Heart left ventricle (tissue), 16 donors: Measurements from ENCODE around the gene MKRN1. TPM values are rescaled to one million over a fixed set of nuclear protein-coding genes. Genes with fewer than 3 reads are reported as not detected.

Experiments used
- ATAC-seq, 4 donors: fragments of 200-7000 bp; cut with Tn5 transposase; one replicate each; pipeline ENCODE4 v1.9.1; 2020 to 2022; ENCODE audit warnings: moderate library complexity in 4 of 4, mild to moderate bottlenecking in 3 of 4, moderate number of reproducible peaks in 1 of 4
- DNase-seq, 5 donors: peaks; one replicate each; pipeline ENCODE4 v3.0.0-alpha.2; 2020
- H3K27ac ChIP-seq, 12 donors: fragments of 200-600 bp; sonication (generic) in 4 of 12; one replicate each; pipeline versions ENCODE4 v1.5.0 to v1.8.0; 2016 to 2022; ENCODE audit warnings: mild to moderate bottlenecking in 2 of 12
- H3K27me3 ChIP-seq, 9 donors: fragments of 200-600 bp; sonication (generic) in 2 of 9; one replicate each; pipeline versions ENCODE4 v1.5.1 to v1.8.0; 2016 to 2022; ENCODE audit warnings: mild to moderate bottlenecking in 3 of 9
- H3K36me3 ChIP-seq, 9 donors: fragments of 200-600 bp; sonication (generic) in 2 of 9; one replicate each; pipeline versions ENCODE4 v1.5.0 to v1.8.0; 2018 to 2022; ENCODE audit warnings: mild to moderate bottlenecking in 2 of 9
- H3K4me1 ChIP-seq, 12 donors: fragments of 200-600 bp; sonication (generic) in 4 of 12; one replicate each; pipeline versions ENCODE4 v1.5.0 to v1.8.0; 2016 to 2022; ENCODE audit warnings: mild to moderate bottlenecking in 3 of 12
- H3K4me3 ChIP-seq, 12 donors: fragments of 200-600 bp; sonication (generic) in 4 of 12; one replicate each; pipeline versions ENCODE4 v1.5.0 to v1.8.0; 2017 to 2022; ENCODE audit warnings: mild to moderate bottlenecking in 9 of 12, moderate library complexity in 4 of 12
- H3K9me3 ChIP-seq, 12 donors: fragments of 200-600 bp; sonication (generic) in 4 of 12; one replicate each; pipeline versions ENCODE4 v1.5.0 to v1.8.0; 2016 to 2022; ENCODE audit warnings: mild to moderate bottlenecking in 1 of 12
- POLR2A ChIP-seq, 2 donors: fragments of 450-650 bp; IDR thresholded peaks; one replicate each; pipeline ENCODE4 v1.6.1; 2017; ENCODE audit warnings: antibody characterized with exemption in 2 of 2, mild to moderate bottlenecking in 2 of 2, moderate library complexity in 2 of 2
- WGBS, 4 donors: extraction: QIAGEN DNeasy Blood & Tissue Kit in 2 of 4; methylation state at CpG; one replicate each; pipeline versions ENCODE4 v1.1.5 to v1.1.7; 2013 to 2018; 5-methylcytosine and 5-hydroxymethylcytosine counted together
- intact Hi-C, 10 donors: fragments of 100-400 bp; cut with DNase I; formaldehyde crosslinking; loops; one replicate each; pipeline versions ENCODE4 v1.11.1 to v1.14.2; 2022
- polyA plus RNA-seq, 2 donors: library from polyadenylated mRNA; stranded (reverse); fragments of 200-250 nt; gene quantifications; one replicate each; pipeline ENCODE4 v1.2.3, GENCODE V29; 2013
- total RNA-seq, 9 donors: library from RNA; depleted of rRNA in 2 of 9; stranded (reverse); fragments of >200 nt in 2 of 9; fragmentation: NEBNext Ultra II Directional in 3 of 9; extraction: Animal tissue kit (Norgen Biotek cat#: 25700) in 3 of 9; gene quantifications; one replicate each; pipeline versions ENCODE4 v1.1.0 to v1.2.4, GENCODE V29; 2016 to 2023
- TF ChIP-seq, protein P1 (sequence below), 12 donors: fragments of 200-600 bp; sonication (generic) in 4 of 12; IDR thresholded peaks; one replicate each; pipeline versions ENCODE4 v1.5.0 to v1.8.0; 2018 to 2022; ENCODE audit warnings: antibody characterized with exemption in 12 of 12, mild to moderate bottlenecking in 5 of 12
- donor health status: ischemic (EF 13 %, LVEDD 7.1; RV severe dilation, severe dysfunction).
- donor health status: healthy with polysubstance abuse.
- donor health status: DM: no; HTN: yes; CAD: no.
- donor health status: DM: no; HTN: no; CAD: no.
- donor health status: ischemic (EF 25% LVEDD 6.9; RV normal size, moderate dysfunction).
- donor health status: ischemic (EF 25% LVEDD 5.7; RV mildly dilated, moderate dysfunction).
- donor health status: healthy.
- donor health status: DM: yes; HTN: yes; CAD: no.
- donor health status: ischemic (EF 35%, LVEDD 5.7; RV mildly dilated, moderate dysfunction).
- donor health status: nonischemic (EF 11% LVEDD 7.7; RV severe dilation, severe dysfunction).
- donor health status: DM: yes; HTN: yes; CAD: no.
- donor health status: PGD.
- donor health status: ischemic (EF 29% LVEDD 5.4; RV normal size, mild dysfunction).
- donor health status: nonischemic (EF 23%, LVEDD 6.1; RV moderate dilation, normal function).

The MKRN1 gene
- total and polyA plus RNA-seq, 11 donors, result 45.2 to 109 (median 87.7) TPM

- ATAC-seq, result no peak
- TF ChIP-seq, protein P1, sequence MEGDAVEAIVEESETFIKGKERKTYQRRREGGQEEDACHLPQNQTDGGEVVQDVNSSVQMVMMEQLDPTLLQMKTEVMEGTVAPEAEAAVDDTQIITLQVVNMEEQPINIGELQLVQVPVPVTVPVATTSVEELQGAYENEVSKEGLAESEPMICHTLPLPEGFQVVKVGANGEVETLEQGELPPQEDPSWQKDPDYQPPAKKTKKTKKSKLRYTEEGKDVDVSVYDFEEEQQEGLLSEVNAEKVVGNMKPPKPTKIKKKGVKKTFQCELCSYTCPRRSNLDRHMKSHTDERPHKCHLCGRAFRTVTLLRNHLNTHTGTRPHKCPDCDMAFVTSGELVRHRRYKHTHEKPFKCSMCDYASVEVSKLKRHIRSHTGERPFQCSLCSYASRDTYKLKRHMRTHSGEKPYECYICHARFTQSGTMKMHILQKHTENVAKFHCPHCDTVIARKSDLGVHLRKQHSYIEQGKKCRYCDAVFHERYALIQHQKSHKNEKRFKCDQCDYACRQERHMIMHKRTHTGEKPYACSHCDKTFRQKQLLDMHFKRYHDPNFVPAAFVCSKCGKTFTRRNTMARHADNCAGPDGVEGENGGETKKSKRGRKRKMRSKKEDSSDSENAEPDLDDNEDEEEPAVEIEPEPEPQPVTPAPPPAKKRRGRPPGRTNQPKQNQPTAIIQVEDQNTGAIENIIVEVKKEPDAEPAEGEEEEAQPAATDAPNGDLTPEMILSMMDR (IDR thresholded peaks at IDR 0.05), result no peak
- TF ChIP-seq POLR2A (IDR thresholded peaks at IDR 0.05), result no peak
- H3K27ac ChIP-seq, result peak overlapping the region in 1 of 12 donors; percentile 32
- H3K9me3 ChIP-seq, result no peaks in the 10 kb centered on the region
- no peaks in the 10 kb centered on the region for H3K27me3 ChIP-seq
- no peaks in the 10 kb centered on the region for H3K36me3 ChIP-seq
- 78 to 82% (median 80%) methylated on average over 8 to 9 of the region's 9 CpGs for WGBS, 4 donors
- H3K4me3 ChIP-seq, result no peak overlapping the region
- DNase-seq, result no peak
- H3K4me1 ChIP-seq, result no peaks in the 10 kb centered on the region
- intact Hi-C loops, result no loop called here
These were observed 16.3 kb upstream of the MKRN1 start for GRCh38 chr7:140495514-140496097.

DNA sequence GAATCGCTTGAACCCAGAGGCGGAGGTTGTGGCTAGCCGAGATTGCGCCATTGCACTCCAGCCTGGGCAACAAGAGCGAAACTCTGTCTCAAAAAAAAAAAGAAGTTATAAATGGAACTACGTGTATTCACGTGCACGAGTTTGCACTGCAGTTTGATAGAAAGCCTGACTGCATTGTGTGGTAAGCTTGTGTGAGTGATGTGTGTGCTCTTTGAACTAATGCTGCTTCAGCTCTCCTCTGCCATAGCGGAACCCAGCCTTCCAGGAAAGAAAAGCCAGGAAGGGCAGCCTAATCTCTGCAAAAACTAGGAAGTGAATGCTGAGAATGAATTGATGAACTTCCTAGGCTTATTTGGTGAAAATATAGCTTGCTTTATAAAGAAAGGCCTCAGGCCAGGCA is 15.6 kb upstream of the MKRN1 start:
- intact Hi-C loops, result no loop called here
- TF ChIP-seq, protein P1 (IDR thresholded peaks at IDR 0.05), result no peak
- no peak for TF ChIP-seq POLR2A (IDR thresholded peaks at IDR 0.05)
- DNase-seq (no peak), ATAC-seq (peak in 2 of 4 donors; percentile 54 to 62)
- Histone ChIP-seq H3K27me3 (no peaks in the 10 kb centered on the region), H3K4me3 (no peak overlapping the region), H3K36me3 (no peaks in the 10 kb centered on the region), H3K4me1 (no peaks in the 10 kb centered on the region), H3K27ac (no peak overlapping the region), H3K9me3 (no peaks in the 10 kb centered on the region)
- 81 to 87% (median 87%) methylated on average over 9 of the region's 9 CpGs for WGBS, 4 donors

GRCh38 chr7:140489026-140489359 is 9.7 kb upstream of the MKRN1 start:
- ATAC-seq, result no peak
- Histone ChIP-seq H3K27me3 (no peaks in the 10 kb centered on the region), H3K9me3 (no peaks in the 10 kb centered on the region), H3K27ac (no peak overlapping the region), H3K36me3 (no peaks in the 10 kb centered on the region), H3K4me1 (peaks cover 0 to 7% (median 0%) of the 10 kb centered on the region in 12 donors), H3K4me3 (no peak overlapping the region)
- 77 to 86% (median 85%) methylated on average over 2 of the region's 2 CpGs for WGBS, 4 donors
- TF ChIP-seq POLR2A (IDR thresholded peaks at IDR 0.05), result no peak
- intact Hi-C loops, result no loop called here
- DNase-seq, result no peak

DNA sequence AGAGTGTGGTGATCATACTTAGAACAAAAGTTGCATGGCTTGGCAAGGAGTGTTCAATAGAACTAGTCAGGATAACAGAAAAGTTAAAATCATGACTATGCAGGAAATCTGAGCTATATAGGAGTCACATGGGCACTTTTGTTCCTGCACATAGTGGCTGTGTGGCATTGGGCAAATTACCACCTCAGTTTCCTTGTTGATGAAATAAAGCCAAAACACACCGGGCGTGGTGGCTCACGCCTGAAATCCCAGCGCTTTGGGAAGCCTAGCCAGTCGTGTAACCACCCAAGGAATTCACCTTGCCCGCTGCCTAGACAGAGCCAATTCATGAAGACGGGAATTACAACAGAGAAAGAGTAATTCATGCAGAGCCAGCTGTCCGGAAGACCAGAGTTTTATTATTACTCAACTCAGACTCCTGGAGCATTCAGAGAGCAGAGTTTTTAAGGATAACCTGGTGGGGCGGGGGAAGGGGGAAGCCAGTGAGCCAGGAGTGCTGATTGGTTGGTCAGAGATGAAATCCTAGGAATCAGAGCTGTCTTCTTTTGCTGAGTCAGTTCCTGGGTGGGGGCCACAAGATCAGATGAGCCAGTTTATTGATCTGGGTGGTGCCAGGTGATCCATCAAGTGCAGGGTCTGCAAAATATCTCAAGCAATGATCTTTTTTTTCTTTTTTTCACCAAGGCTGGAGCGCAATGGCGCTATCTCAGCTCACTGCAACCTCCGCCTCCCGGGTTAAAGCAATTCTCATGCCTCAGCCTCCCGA is 6.4 kb upstream of the MKRN1 start:
- DNase-seq, result no peak
- H3K4me1 ChIP-seq, result peaks cover 0 to 7% (median 0%) of the 10 kb centered on the region in 12 donors
- WGBS, 4 donors, result 74 to 90% (median 80%) methylated on average over 13 to 14 of the region's 14 CpGs
- H3K4me3 ChIP-seq, result no peak overlapping the region
- intact Hi-C loops, result no loop called here
- no peak overlapping the region for H3K27ac ChIP-seq
- no peak for ATAC-seq
- TF ChIP-seq, protein P1 (IDR thresholded peaks at IDR 0.05), result no peak
- TF ChIP-seq POLR2A (IDR thresholded peaks at IDR 0.05), result no peak
- no peaks in the 10 kb centered on the region for H3K27me3 ChIP-seq
- no peaks in the 10 kb centered on the region for H3K36me3 ChIP-seq
- no peaks in the 10 kb centered on the region for H3K9me3 ChIP-seq
